ENCODE data around the gene SAMD1.

SAMD1 gene

DNA sequence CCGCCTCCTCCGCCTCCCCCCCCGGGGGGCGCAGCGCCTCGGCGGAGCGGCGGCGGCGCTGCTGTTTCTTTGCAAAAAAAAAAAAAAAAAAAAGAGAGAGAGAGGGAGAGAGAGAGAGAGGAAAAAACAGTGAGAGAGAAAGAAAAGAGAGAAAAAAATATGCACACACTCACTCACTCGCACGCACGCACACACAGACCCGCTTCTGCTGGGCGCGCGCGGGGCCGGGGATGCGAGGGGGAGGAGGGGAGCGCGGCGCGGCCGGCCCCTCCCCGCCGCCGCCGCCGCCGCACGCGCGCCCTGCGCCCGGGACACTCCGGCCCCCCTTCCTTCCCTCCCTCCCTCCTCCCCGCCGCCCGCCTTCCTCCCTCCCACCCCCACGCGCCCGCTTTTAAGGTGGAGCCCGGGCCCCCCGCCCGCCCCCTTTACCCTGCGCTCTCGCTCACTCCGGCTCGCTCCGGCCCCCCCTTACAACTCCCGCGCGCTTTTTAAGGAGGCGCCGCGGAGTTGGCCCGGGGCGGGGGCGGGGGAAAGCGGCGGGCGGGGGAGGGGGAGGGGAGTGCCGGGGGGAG, at the start of gene SAMD1:
SAMD1 (minus strand) TSS at position 243 of the 572 bp plus-strand sequence.
- DNase-seq (ENCODE audit: low spot score): peak; percentile 93

DNA sequence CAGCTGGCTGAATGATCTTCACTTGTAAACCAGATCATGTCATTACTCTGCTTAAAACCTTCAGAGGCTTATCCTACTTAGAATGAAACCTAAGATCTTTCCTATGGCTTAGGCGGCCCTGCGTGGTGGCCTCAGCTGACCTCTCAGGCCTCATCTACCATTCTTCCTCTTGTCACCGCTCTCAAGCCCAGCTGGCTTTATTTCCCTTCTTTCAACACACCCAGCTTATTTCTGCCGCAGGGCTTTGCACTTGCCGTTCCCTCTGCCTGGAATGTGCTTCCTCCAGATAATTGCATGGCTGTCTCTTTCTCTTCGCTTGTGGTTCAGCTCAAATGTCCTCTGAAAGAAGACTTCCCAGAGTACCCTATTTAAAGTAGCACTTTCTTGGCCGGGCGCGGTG, 49.4 kb upstream of the SAMD1 start:
- DNase-seq (ENCODE audit: low spot score): peak; percentile 70

DNA sequence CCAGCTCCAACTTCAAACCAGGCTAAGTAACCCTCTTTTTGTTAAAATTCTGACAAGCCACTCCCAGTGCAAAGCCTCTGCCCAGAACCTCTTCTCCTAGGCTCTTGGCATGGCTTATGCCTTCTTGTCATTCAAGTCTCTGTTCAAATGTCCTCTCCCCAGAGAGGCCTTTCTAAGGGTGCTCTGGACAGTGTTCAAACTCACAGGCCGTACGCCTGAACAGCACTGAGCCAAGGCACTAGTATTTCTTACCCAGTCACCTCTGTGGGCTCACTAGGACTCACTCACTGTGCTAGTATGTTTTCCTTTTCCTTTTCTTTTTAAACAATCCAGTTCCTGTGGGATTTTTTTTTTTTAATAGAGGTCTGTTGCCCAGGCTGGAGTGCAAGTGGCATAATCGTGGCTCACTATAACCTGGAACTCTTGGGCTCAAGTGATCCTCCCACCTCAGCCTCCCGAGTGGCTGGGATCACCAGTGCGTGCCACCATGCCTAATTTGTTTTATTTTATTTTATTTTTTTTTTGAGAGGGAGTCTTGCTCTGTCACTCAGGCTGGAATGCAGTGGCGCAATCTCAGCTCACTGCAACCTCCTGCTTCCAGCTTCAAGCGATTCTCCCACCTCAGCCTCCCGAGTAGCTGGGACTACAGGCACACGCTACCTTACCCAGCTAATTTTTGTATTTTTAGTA, 48.2 kb upstream of the SAMD1 start:
- no peak for DNase-seq (ENCODE audit: low spot score)

DNA sequence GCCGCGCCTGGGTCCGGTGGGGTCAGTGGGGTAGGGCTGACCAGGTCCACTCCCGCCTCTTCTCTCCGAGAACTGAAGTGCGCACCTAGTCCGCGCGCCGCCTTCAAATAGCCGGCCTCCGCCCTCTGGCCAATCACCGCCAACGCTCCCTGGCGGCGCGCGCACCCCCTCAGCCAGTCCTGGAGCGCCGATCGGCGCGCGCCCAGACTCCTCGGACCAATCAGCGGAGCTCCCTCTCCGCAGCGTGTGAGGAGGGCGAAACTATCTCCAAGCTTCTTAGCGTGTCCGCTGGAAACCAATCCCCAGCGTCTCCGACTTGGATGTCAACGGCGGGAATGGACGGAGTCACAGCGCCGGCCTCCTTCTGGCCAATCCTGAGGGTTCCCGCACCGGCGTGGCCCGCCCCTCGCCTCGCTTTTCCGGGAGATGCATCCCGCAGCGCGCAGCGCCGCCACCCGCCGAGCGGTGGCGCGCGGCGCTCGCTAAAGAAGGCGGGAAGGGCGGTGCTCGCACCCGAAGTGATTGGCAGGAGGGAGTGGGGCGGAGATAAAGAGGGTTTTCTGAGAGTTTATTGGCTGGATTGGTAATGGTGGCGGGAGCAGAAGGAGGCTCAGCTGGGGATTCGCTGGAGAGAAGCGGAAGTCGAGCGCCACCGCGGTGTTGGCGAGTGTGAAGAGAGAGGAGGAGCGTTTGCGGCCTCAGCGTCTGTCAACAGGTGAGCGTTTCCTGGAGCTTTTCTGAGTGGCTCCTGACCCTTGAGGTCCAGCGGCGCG, 46.1 kb upstream of the SAMD1 start, which contains the start of gene ASF1B:
ASF1B (minus strand) TSS at position 81 of the 773 bp plus-strand sequence. CDS start 133 bp downstream, outside the sequence.
- DNase-seq (ENCODE audit: low spot score): peak; percentile 98

DNA sequence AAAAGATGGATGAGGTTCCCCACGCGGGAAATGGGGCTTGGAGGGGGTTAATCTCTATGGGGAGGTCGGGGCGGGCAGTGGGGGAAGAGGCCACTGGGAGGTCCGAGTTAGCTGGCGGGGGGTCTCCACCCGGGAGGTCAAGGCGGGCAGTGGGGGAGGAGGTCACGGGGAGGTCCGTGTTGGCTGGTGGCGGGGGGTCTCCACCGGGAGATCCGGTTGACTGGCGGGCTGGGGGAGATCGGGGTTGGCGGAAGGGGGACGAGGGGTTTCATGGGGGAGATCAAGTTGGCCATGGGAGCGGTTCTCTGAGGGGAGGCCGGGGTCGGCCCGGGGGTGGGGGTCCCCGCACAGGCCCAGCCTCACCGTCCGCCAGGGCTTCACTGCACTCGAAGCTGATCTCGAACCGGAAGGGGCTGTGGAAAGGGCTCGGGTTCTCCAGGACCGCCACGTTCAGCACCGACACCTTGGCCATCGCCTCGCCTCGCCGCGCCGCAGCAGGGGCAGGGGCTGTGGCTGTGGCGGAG, 45.5 kb upstream of the SAMD1 start:
- no peak for DNase-seq (ENCODE audit: low spot score)

DNA sequence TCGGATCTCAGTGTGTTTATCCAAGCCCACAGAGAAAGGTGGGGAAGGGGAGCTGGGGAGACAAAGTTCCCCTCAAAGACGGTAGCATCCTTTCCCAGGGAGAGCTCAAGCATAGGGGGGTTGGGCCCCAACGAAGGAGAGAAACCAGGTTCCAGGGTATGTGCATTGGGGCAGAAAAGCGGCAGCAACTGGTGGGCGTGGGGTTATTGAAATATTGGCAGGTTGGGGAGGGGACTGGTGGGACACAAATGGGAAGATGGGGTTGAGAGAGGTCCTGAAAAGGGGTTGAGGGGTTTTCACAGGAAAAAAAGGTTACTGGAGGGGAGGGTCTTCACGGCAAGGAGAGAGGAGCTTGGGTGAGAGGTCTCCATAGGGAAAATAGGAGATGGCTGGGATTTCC, 44.8 kb upstream of the SAMD1 start:
- DNase-seq (ENCODE audit: low spot score): no peak

DNA sequence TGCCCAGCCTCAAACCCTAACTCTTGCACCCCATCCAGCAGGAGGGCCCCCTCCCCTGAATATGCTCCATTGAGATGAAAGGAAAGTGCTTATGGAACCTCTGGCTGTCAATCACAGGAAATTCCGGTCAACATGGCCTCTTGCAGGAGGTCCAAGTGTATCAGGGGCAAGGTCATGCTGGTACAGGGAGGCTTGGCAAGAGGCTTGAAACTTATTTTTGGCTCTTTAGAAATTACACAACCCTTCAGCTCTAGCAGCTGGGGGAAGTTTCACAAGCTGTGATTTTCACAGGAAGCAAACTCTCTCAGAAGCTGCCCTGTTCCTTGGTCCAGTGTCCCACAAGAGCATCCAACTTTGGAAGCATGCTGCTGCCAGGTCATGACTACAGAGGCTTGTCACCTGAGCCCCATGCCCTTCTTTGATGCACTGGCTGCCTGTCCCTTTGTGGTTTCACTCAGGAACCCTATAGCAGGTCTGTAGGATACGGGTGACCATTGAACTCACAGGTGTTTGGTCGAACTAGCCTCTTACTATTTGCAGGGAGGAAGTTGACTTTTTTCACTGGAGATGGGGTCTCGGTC, 37.5 kb upstream of the SAMD1 start:
- DNase-seq (ENCODE audit: low spot score): no peak

DNA sequence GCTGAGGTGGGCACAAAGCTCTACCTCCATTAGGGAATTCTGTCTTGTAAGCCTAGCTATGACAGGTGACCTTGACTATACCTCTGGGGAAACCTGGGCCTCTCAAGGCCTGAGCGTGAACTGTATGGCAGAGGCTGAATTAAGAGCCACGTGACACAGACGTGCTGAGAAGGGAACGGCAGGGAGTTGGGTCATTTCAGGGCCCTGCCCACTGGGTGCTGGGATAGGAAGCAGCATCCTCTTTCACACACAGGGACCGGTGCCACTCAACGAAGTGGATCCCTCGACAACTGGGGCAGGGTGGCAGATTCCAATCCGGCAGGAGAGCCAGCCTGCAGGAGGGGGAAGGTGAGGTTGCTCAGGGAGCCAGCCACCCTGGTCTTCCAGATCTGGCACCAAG, 36.6 kb upstream of the SAMD1 start:
- DNase-seq (ENCODE audit: low spot score): no peak

DNA sequence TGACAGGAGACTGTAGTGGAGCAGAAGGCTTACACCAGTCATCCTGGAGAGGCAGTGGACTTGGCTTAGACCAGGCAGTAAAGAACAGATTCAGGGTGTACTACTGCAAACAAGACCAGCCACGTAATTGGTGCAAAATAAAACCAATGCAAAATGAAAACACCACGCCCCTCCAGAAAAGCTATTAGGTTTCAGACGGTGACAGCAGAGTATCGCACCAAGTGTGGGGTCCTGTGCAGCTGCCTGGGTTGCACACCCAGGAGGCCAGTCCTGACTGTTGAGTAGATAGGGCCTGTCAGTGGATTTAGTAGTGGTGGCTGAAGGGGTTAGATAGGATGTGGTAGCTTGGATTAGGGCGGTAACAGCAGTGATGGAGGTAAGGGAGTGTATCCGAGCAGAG, 32.4 kb upstream of the SAMD1 start:
- DNase-seq (ENCODE audit: low spot score): no peak

DNA sequence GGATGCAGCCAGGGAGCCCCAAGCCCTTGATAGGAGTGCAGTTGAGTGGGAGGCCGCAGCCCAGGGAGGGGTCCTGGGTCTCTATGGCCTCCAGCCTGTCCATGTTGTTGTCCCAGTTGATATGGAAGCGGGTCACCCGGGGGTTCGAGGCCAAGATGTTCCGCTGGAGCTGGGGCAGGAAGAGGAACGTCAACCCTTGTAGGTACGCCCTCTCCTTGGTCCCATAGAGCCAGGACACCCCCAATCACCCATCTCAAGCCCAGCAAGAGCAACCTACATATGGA, 29.9 kb upstream of the SAMD1 start:
- DNase-seq (ENCODE audit: low spot score): no peak

DNA sequence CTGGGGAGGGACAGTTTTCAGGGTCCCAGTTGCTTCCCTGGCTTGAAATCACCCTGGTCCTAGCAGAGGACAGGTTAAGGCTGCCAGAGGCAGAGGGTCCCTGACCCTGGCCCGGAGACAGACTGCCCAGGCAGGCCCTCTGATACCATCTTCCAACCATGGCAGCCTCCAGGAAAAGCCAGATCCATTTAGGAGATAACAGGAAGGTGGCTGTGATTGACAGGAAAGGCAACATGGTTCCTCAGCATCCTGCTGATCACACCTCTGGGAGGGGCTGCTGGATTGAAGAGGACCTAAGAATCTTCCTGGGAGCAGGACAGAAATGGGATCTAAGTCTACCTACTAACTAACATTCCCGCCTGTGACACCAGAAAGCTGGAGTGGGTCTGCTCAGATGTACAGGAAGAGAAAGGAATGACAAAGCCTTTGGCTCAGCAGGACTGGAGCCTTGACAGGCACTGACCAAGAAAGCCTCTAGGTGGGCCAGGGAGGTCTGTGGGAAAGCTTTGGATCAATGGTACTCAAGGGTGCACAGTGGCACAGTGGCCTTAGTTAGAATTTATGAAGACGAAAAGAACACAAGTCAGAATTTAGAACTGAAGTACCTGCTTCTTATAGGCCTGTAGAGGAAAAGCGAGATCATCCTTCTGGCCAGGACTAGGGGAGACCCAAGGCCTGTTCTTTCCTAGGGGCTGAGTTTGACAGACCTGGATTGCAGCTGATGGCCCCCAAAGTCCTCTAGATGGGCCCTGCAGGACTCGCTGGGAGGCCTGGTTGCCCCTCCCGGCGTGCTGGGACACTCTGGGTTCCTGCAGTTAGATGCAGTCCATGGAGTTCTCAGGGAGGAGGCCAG, 29.3 kb upstream of the SAMD1 start:
- DNase-seq (ENCODE audit: low spot score): no peak

DNA sequence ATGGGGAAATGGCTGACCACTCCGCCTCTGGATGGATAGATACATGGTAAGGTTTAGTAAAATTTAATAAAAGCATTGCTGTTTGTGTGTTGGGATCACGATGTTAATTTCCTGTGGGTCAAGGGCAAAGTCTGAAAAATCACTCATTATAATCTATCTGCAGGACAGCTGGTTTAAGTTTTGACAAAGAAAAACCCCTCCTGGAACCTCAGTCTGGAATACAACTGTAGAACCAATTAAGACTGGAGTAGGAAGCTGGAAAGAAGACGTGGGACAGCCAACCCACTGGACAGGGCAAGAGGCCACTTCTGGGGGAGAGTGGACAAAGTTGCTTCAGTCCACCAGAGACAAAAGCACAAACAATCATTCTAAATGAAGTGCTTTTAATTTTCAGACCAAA, 28.6 kb upstream of the SAMD1 start:
- DNase-seq (ENCODE audit: low spot score): no peak

DNA sequence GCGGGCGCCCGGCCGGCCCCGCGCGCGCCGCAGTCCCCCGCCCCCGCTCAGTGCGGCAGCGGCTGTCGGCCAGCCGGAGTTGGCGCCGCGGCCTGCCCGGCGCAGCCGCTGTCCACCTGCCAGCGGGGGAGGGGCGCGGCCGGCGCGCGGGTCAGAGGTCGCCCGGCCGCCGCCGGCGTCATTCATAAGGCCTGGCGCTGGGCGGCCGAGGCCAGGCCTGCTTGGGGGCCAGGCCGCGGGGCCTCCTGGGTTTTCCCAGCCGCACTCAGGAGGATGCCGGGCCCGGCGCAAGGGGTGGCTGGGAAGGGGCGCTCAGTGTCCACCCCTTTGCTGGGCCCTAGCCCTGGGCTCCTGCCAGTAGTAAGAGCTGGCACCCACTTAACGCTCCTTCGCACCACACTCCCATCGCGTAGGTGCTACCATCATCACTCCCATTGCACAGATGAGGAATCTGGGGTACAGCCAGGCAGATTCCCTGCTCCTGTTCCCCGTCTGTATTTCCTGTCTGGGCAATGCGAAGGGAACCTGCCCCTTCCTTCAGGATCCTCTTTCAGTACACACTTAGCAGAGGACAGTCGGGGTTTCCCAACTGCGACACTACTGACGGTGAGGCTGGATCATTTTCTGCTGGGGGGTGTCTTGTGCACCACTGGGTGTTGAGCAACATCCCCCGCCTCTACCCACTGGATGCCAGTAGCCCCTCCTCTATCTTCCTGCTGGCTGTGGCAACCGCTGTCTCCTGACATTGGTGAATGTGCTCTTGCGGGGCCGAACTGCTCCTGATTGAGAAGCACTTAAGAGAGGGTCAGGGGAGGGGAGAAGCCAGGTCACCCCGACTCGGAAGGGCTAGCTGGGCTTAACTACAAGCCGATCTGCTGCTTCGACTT, 27.9 kb upstream of the SAMD1 start:
- no peak for DNase-seq (ENCODE audit: low spot score)

DNA sequence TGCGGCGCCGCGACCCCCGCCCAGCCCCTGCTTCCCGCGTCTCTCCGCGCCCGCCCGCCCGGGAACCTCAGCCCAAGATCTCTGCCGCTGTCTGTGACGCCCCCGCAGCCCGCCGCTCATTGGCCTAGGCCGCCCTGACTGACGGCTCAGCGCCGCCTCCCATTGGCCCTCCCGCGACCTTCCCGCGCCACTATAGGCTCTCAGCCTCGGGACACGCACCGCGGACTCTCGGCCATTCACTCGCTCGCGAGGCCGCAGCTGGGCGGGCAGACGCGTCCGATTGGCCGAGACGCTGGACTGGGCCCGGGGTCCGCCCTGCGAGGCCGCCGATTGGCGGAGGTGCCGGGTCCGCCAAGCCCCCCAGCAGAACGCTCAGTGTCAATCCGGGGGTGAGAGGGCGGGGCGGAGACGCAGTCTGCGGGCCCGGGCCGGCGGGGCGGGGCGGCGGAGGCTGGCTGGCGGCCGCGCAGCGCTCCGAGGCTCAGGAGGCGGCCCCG, 27.2 kb upstream of the SAMD1 start, which contains the start of gene PRKACA:
PRKACA (minus strand) TSS at position 95 of the 497 bp plus-strand sequence. CDS start 215 bp downstream, outside the sequence.
- peak; percentile 99 for DNase-seq (ENCODE audit: low spot score)

DNA sequence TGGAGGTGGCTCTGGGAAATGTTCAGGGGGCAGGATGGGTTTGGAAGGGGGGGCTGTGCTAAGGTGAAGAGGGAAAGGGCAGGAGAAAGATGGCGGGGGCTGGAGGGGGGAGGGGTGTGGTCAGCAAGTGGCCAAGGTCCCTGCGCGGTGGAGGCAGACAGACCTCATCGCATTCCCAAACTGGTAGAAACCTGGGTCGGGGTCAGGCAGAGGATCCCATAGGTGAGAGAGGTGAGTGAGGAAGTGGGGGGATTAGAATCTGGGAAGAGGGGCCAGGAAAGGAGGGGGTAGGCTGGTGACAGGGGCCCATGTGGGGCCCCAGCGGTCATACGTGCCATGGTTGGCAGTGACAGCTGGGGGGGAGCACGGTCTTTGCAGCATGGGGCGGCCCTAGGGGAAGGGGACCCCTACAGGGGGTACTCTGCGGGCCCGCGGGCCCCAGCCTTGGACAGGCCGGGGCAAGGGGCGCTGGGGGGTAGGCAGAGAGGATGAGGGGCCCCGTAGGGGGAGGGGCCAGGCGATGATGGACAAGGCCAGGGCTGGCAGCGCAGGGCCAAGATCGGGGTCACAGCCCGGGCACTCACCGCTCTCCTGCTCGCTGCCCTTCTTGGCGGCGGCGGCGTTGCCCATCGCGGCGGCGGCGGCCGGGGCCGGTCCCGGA, 26.5 kb upstream of the SAMD1 start:
- DNase-seq (ENCODE audit: low spot score): peak; percentile 62

DNA sequence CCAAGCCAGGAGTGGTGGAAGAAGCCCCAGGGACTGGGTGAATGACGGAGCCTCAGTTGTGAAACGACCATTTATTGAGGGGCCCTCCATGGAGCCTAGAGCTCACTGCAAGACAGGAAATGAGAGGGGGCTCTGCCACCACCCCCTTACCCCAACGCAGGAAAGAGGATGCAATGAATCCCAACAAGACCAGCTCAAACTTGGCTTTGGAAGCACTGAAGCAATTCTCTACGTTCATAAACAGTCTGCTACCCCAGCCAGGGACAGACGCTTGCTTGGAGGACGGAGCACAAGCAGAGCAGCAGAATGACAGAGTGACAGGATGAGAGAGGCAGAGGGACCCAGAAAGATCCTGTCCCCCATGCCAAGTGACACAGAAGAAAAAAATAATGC, 26.0 kb upstream of the SAMD1 start:
- DNase-seq (ENCODE audit: low spot score): no peak

DNA sequence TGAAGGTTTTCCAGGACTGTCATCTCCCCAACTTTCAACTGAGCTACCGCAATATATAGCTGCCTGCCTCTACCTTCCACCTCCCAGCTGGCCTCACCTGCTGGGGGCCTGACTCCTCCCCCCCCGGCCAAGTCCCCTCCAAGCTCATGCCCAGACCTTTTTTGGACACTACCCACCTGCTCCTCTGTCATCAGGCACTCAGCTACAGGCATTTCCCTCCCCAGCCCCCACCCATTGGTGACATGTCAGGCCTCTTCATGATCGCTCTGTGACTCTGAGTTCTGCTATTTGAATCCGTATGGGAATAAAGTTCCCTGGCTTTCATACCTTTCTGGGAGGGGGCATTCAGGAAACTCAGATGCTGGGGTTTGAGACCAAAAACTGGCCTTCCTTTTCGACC, 25.2 kb upstream of the SAMD1 start:
- no peak for DNase-seq (ENCODE audit: low spot score)

DNA sequence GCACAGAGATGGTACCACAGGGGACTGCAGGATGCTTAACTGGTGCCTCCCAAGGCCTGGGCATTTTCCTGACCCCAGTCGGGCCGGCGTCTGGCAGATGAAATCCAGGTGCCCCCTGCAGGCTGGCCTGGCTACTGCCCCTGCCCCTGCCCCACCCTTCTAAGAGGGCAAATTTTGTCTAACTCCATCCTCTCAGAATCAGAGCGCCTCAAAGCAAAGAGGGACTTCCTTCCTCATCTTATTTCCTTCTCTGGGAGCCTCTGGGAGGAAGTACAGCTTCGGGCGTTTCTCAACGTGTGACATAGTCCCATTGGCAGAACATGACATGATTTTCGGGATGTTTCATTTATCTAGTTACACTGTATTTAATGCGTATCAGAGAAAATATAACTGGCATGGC, 24.3 kb upstream of the SAMD1 start:
- DNase-seq (ENCODE audit: low spot score): peak; percentile 69

DNA sequence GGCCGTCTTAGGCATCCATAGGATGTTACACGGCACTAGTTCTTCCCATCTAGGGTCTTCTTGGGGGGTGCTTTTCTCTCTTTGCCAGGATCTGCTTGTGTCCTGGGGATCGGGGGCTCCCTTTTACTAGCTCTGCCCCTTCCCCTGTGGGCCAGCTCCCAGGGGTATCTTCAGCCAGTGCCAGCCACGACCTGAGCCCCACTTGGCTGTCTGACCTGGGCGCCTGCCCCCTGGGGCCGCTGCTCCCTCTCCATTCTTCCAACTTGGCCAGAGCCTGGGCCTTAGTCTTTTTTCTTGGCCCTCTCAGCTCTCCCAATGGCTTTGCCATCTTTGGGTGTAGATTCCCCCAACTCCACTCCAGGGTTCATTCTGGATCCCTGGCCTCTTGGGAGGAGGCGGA, 23.9 kb upstream of the SAMD1 start:
- DNase-seq (ENCODE audit: low spot score): no peak
